ENCODE data around the gene PACS2.

The PACS2 gene

DNA sequence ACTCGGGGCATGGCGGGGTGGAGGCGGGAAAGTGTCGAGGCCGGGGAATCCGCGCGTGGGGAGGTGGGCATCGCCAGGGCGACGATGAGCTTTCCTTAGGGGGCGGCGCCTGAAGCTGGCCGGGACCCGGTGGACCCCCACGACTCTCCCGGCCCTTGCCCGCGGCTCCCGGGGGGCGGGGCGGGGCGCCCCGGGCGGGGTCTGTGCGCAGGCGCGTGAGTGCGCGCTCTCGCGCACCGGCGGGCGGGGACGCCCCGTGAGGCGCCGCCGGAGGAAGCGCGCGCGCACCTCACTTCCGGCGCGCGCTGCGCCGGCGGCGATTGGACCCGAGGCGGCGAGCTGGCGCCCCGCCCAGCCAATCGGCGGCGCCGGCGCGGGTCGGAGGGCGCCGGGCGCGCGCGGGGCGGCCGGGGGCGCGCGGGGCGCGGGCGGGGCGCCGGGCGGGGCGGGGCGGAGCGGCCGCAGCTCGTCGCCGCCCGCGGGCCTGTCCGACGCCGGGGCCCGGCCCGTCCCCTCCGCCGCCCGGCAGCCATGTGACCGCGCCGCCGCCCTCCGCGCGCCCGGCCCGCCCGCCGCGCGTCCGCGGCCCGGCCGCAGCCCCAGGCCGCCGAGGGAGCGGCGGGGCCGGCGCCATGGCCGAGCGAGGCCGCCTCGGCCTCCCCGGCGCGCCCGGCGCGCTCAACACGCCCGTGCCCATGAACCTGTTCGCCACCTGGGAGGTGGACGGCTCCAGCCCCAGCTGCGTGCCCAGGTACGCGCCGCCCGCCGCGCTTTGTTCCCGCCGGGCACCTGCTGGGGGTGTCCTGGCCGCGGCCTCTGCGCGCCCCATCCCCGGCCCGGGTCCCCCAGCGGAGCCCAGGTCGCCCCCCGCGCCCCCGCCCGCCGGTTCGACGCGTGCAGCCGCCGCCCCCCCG is at the start of gene PACS2:
Gene PACS2, plus strand, starts transcription at position 462 of the 914 bp plus-strand sequence. Its CDS starts 171 bp downstream, at position 633.
- peak within 1 kb of the TSS; percentile 60 for H3K4me3 ChIP-seq (ENCODE audit: low read length)
- peak; percentile 82 for DNase-seq (ENCODE audit: low read depth)
- TF ChIP-seq, protein P1, sequence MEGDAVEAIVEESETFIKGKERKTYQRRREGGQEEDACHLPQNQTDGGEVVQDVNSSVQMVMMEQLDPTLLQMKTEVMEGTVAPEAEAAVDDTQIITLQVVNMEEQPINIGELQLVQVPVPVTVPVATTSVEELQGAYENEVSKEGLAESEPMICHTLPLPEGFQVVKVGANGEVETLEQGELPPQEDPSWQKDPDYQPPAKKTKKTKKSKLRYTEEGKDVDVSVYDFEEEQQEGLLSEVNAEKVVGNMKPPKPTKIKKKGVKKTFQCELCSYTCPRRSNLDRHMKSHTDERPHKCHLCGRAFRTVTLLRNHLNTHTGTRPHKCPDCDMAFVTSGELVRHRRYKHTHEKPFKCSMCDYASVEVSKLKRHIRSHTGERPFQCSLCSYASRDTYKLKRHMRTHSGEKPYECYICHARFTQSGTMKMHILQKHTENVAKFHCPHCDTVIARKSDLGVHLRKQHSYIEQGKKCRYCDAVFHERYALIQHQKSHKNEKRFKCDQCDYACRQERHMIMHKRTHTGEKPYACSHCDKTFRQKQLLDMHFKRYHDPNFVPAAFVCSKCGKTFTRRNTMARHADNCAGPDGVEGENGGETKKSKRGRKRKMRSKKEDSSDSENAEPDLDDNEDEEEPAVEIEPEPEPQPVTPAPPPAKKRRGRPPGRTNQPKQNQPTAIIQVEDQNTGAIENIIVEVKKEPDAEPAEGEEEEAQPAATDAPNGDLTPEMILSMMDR (IDR thresholded peaks at IDR 0.05; ENCODE audit: insufficient read depth, low read depth, low read length, missing control alignments), result no peak

DNA sequence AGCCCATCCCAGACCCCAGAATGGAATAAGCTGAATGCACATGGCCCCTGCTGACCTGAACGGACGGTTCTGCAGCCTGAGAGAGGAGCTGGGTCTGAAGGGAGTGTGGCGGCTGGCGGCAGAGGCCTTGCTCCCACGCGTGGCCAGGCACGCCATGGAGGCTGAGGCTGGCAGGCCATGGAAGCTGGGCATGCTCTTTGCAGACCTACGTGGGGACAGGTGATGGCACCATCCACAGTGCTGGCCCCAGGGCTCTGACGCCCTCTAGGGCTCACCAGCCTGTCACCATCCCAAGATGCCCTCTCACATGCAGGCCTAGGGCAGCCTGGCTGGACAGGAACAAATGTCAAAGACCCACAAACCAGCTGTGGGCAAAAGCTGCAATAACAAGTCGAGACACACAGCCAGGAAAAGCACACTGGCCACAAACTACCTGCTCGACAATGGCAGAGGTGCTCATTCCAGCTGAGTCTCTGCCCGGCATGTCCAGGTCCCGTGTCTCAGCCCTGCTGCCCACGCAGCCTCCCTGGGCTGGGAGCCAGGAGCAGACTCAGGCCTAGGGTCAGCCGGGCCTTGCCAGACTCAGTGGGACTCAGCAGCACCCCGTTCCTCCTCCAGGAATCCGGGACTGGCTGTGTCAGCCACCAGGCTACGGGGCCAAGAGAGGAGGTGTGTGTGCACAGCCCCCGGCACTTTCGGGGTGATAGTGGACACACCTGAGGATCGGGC is 46.6 kb upstream of the PACS2 start:
- no peak for DNase-seq (ENCODE audit: low read depth)
- H3K4me3 ChIP-seq (ENCODE audit: low read length), result no peak overlapping the region
- TF ChIP-seq, protein P1 (IDR thresholded peaks at IDR 0.05; ENCODE audit: insufficient read depth, low read depth, low read length, missing control alignments), result peak; percentile 7

DNA sequence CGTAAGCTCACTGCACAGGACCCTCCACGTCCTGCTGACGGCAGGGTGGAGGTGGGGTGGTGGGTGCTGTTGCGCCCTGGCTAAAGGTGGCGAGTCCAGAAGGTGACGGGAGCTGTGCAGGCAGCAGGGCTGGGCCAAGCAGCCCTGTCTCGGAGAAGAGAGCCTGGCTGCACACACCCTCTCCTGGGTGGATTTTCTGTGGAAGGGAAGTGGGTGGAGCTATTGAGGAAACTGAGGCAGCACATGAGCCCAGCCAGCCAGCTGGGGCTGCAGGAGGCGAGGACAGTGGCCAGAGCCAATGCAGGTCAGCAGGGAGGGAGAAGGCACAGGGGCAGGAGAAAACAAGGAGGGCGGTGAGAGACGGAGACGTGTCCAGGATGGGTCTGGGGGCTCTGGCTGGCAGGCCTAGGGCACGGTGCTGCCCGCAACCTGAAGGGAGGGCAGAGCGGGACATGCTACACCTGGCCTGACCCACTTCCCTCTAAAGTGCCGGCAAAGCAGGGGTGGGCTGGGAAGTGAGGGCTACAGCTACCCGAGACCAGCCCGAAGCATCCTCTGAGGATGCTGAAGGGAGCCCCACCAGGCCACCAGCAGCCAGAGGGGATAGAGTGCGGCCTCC is 45.7 kb upstream of the PACS2 start:
- TF ChIP-seq, protein P1 (IDR thresholded peaks at IDR 0.05; ENCODE audit: insufficient read depth, low read depth, low read length, missing control alignments), result no peak
- no peak for DNase-seq (ENCODE audit: low read depth)
- H3K4me3 ChIP-seq (ENCODE audit: low read length), result no peak overlapping the region

DNA sequence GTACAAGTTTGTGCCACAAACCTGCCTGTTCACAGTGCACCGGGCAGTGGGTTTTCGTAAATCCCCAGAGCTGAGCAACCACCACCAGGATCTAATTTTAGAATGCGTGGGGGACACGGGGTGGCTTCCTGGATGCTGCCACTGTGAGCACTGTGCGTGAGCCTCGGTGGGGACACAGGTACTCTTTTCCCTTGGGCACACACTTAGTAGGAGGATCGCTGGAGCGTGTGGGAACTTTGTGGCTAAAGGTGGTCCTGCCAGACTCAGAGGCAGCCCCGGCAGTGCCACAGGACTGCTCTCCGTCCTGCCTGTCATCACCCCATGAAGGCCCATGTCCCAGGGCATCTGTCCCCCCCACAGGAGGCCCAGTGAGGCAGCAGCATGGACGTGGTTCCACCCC is 45.1 kb upstream of the PACS2 start:
- no peak overlapping the region for H3K4me3 ChIP-seq (ENCODE audit: low read length)
- DNase-seq (ENCODE audit: low read depth), result no peak
- TF ChIP-seq, protein P1 (IDR thresholded peaks at IDR 0.05; ENCODE audit: insufficient read depth, low read depth, low read length, missing control alignments), result no peak

DNA sequence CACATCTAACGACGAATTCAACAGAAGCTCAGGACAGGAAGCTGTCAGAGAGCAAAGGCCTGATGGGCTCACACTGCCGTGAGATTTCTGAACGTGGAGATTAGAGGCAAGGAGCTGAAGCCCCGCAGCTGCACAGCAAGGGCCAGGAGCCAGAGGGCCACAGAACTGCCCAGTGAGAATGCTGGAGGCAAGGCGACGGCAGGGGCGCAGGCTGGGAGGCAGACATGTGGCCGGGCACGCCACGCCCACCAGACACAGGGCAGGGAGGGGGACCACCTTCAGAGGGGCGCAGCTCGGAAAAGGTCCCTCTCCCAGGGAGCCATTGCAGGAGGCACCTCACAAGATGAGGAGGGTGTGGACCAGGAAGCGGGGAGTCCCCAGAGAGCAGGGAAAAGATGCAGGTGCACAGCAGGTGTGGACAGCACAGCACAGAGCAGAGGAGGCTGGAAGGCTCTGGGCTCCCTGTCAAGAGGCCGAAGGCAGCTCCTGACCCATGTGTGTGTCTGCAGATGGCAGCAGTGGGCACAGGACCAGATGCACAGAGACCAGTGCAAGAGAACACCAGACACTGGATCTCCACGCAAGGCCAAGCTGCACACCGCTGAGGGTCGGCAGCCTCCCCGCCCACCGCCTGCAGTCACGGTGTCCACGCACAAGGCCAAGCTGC is 43.2 kb upstream of the PACS2 start:
- H3K4me3 ChIP-seq (ENCODE audit: low read length), result no peak overlapping the region
- TF ChIP-seq, protein P1 (IDR thresholded peaks at IDR 0.05; ENCODE audit: insufficient read depth, low read depth, low read length, missing control alignments), result no peak
- no peak for DNase-seq (ENCODE audit: low read depth)

DNA sequence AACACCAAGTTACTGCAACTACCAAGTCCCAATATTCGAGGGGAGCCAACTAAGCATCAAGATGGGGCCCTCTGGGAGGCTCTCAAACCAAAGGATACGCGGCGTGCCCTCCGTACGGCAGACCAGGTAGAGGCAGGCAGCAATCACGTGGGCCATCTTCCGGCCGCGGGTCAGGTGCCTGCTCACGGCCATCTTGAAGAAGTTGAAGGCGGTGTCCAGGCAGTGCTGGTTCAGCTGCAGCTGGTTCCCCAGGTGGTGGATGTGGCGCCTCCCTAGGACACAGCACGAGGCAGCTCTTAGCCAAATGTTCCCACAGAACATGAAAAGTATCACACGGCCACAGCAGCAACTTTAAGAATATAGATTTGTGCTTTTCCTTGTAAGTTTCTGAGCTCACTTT is 41.9 kb upstream of the PACS2 start:
- DNase-seq (ENCODE audit: low read depth), result no peak
- TF ChIP-seq, protein P1 (IDR thresholded peaks at IDR 0.05; ENCODE audit: insufficient read depth, low read depth, low read length, missing control alignments), result no peak
- H3K4me3 ChIP-seq (ENCODE audit: low read length), result no peak overlapping the region

Measured in epithelial cell of esophagus (primary cell).